Liver (tissue), 9 donors: Measurements from ENCODE around the gene MYOM1. TPM values are rescaled to one million over a fixed set of nuclear protein-coding genes. Genes with fewer than 3 reads are reported as not detected.

ENCODE experiments used
- DNase-seq: peaks from one replicate; pipeline ENCODE4 v3.0.0-alpha.2; 2017; ENCODE audit warnings: low spot score
- H3K27ac ChIP-seq, 2 donors: one replicate each; pipeline ENCODE4 v1.7.0; 2013; ENCODE audit warnings: inconsistent platforms in 2 of 2, low read length in 2 of 2, control low read depth in 1 of 2, low read depth in 1 of 2, mild to moderate bottlenecking in 1 of 2
- H3K27me3 ChIP-seq, 4 donors: one replicate each; pipeline versions ENCODE4 v1.6.1 to v1.7.0; 2013; ENCODE audit warnings: low read length in 3 of 4, inconsistent platforms in 1 of 4, mild to moderate bottlenecking in 1 of 4, moderate library complexity in 1 of 4; ENCODE audit not compliant: control insufficient read depth in 4 of 4, insufficient read depth in 4 of 4
- H3K36me3 ChIP-seq, 4 donors: one replicate each; pipeline versions ENCODE4 v1.6.1 to v1.7.0; 2013; ENCODE audit warnings: low read length in 3 of 4, mild to moderate bottlenecking in 3 of 4, low read depth in 1 of 4, moderate library complexity in 1 of 4; ENCODE audit not compliant: control insufficient read depth in 4 of 4, insufficient read depth in 3 of 4
- H3K4me1 ChIP-seq, 4 donors: one replicate each; pipeline versions ENCODE4 v1.6.1 to v1.7.0; 2013; ENCODE audit warnings: low read length in 3 of 4, mild to moderate bottlenecking in 3 of 4, moderate library complexity in 1 of 4; ENCODE audit not compliant: control insufficient read depth in 4 of 4, insufficient read depth in 4 of 4
- H3K4me3 ChIP-seq, 3 donors: one replicate each; pipeline versions ENCODE4 v1.6.1 to v1.7.0; 2013; ENCODE audit warnings: low read length in 3 of 3, control low read depth in 1 of 3, low read depth in 1 of 3, mild to moderate bottlenecking in 1 of 3
- H3K9ac ChIP-seq, 2 donors: one replicate each; pipeline ENCODE4 v1.7.0; 2013; ENCODE audit warnings: low read length in 2 of 2, mild to moderate bottlenecking in 2 of 2, moderate library complexity in 2 of 2, control low read depth in 1 of 2, low read depth in 1 of 2
- H3K9me3 ChIP-seq, 4 donors: one replicate each; pipeline versions ENCODE4 v1.6.1 to v1.7.0; 2013; ENCODE audit warnings: low read length in 3 of 4; ENCODE audit not compliant: control insufficient read depth in 4 of 4
- EGR1 ChIP-seq, 2 donors: IDR thresholded peaks; 2 replicates each; pipeline ENCODE4 v1.6.1; 2016 to 2018; ENCODE audit warnings: antibody characterized with exemption in 2 of 2, low read depth in 2 of 2
- FOXA1 ChIP-seq: IDR thresholded peaks from 2 replicates; pipeline ENCODE4 v1.6.1; 2016; ENCODE audit warnings: antibody characterized with exemption
- GABPA ChIP-seq, 2 donors: IDR thresholded peaks in 1 of 2; conservative IDR thresholded peaks in 1 of 2; 2 replicates each; pipeline ENCODE4 v1.6.1; 2016; ENCODE audit warnings: antibody characterized with exemption in 2 of 2, mild to moderate bottlenecking in 1 of 2, moderate library complexity in 1 of 2
- HNF4A ChIP-seq, 2 donors: conservative IDR thresholded peaks; 2 replicates each; pipeline ENCODE4 v1.6.1; 2016; ENCODE audit warnings: antibody characterized with exemption in 2 of 2, mild to moderate bottlenecking in 2 of 2
- JUND ChIP-seq, 2 donors: IDR thresholded peaks; 2 replicates each; pipeline ENCODE4 v1.6.1; 2016; ENCODE audit warnings: antibody characterized with exemption in 2 of 2
- RAD21 ChIP-seq, 2 donors: IDR thresholded peaks; 2 replicates each; pipeline ENCODE4 v1.6.1; 2016; ENCODE audit warnings: antibody characterized with exemption in 2 of 2, mild to moderate bottlenecking in 2 of 2
- RXRA ChIP-seq, 2 donors: IDR thresholded peaks; 2 replicates each; pipeline ENCODE4 v1.6.1; 2017 to 2018; ENCODE audit warnings: antibody characterized with exemption in 2 of 2, mild to moderate bottlenecking in 1 of 2
- SP1 ChIP-seq: IDR thresholded peaks from 2 replicates; pipeline ENCODE4 v1.6.1; 2018; ENCODE audit warnings: antibody characterized with exemption, mild to moderate bottlenecking
- YY1 ChIP-seq: IDR thresholded peaks from 2 replicates; pipeline ENCODE4 v1.6.1; 2016; ENCODE audit warnings: antibody characterized with exemption, mild to moderate bottlenecking
- ZBTB33 ChIP-seq: IDR thresholded peaks from 2 replicates; pipeline ENCODE4 v1.6.1; 2016; ENCODE audit warnings: antibody characterized with exemption
- WGBS: extraction: QIAGEN DNeasy Blood & Tissue Kit; methylation state at CpG from one replicate; pipeline ENCODE4 v1.1.7; 2013; 5-methylcytosine and 5-hydroxymethylcytosine counted together
- polyA plus RNA-seq, 2 donors: library from polyadenylated mRNA; stranded (reverse) in 1 of 2; unstranded in 1 of 2; fragments of 200-250 nt in 1 of 2; fragments of >200 nt in 1 of 2; fragmentation: Nextera tagmentation in 1 of 2; extraction: Ambion mirVana in 1 of 2; gene quantifications; one replicate each; pipeline versions ENCODE4 v1.2.1 to v1.2.3, GENCODE V29; 2013 to 2015
- total RNA-seq, 2 donors: library from RNA; depleted of rRNA; stranded (reverse); fragments of >200 nt; gene quantifications; one replicate each; pipeline ENCODE4 v1.2.3, GENCODE V29; 2014
- TF ChIP-seq, protein P1 (sequence below): IDR thresholded peaks from 2 replicates; pipeline ENCODE4 v1.6.1; 2016; ENCODE audit warnings: antibody characterized with exemption, mild to moderate bottlenecking
- donor health status: healthy.
- donor health status: healthy.
- donor health status: healthy.
- donor health status: healthy.
- donor health status: healthy.

The MYOM1 gene
- total and polyA plus RNA-seq, 4 donors, result 10.1 to 48.4 (median 21.3) TPM

GRCh38 chr18:3184275-3184963 is 35.3 kb downstream of the MYOM1 start:
- WGBS, result 43% methylated on average over 6 of the region's 6 CpGs
- Histone ChIP-seq H3K9ac (no peak overlapping the region), H3K27ac (peak overlapping the region; percentile 59 to 64), H3K36me3 (peaks cover 0 to 4% (median 2%) of the 10 kb centered on the region in 4 donors), H3K4me1 (peaks cover 1 to 16% (median 10%) of the 10 kb centered on the region in 4 donors), H3K4me3 (no peak overlapping the region), H3K27me3 (no peaks in the 10 kb centered on the region), H3K9me3 (no peaks in the 10 kb centered on the region)
- TF ChIP-seq RXRA (IDR thresholded peaks at IDR 0.05) (peak; percentile 26 to 74), YY1 (peak; percentile 27), SP1 (peak; percentile 30), HNF4A (conservative IDR thresholded peaks at IDR 0.05) (peak; percentile 17 to 65), GABPA (IDR thresholded peaks at IDR 0.05 in 1 of 2, conservative IDR thresholded peaks at IDR 0.05 in 1 of 2) (no peak), JUND (IDR thresholded peaks at IDR 0.05) (peak in 1 of 2 donors; percentile 11)
- DNase-seq, result no peak

- TF ChIP-seq RAD21 (IDR thresholded peaks at IDR 0.05), result no peak
- no peak for TF ChIP-seq ZBTB33
- TF ChIP-seq JUND (IDR thresholded peaks at IDR 0.05), result no peak
- no peak for TF ChIP-seq RXRA (IDR thresholded peaks at IDR 0.05)
- TF ChIP-seq SP1, result no peak
- TF ChIP-seq, protein P1, sequence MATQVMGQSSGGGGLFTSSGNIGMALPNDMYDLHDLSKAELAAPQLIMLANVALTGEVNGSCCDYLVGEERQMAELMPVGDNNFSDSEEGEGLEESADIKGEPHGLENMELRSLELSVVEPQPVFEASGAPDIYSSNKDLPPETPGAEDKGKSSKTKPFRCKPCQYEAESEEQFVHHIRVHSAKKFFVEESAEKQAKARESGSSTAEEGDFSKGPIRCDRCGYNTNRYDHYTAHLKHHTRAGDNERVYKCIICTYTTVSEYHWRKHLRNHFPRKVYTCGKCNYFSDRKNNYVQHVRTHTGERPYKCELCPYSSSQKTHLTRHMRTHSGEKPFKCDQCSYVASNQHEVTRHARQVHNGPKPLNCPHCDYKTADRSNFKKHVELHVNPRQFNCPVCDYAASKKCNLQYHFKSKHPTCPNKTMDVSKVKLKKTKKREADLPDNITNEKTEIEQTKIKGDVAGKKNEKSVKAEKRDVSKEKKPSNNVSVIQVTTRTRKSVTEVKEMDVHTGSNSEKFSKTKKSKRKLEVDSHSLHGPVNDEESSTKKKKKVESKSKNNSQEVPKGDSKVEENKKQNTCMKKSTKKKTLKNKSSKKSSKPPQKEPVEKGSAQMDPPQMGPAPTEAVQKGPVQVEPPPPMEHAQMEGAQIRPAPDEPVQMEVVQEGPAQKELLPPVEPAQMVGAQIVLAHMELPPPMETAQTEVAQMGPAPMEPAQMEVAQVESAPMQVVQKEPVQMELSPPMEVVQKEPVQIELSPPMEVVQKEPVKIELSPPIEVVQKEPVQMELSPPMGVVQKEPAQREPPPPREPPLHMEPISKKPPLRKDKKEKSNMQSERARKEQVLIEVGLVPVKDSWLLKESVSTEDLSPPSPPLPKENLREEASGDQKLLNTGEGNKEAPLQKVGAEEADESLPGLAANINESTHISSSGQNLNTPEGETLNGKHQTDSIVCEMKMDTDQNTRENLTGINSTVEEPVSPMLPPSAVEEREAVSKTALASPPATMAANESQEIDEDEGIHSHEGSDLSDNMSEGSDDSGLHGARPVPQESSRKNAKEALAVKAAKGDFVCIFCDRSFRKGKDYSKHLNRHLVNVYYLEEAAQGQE, result no peak
- TF ChIP-seq FOXA1, result no peak
- no peaks in the 10 kb centered on the region for H3K27me3 ChIP-seq
- DNase-seq, result no peak
- H3K4me3 ChIP-seq, result no peak overlapping the region
- WGBS, result 96% methylated on average over 15 of the region's 15 CpGs
- H3K9me3 ChIP-seq, result no peaks in the 10 kb centered on the region
- no peak overlapping the region for H3K9ac ChIP-seq
- H3K27ac ChIP-seq, result no peak overlapping the region
- H3K4me1 ChIP-seq, result peaks cover 1 to 16% (median 10%) of the 10 kb centered on the region in 4 donors
- peaks cover 0 to 3% (median 1%) of the 10 kb centered on the region in 4 donors for H3K36me3 ChIP-seq
Measured at GRCh38 chr18:3183103-3183717, 36.6 kb downstream of the MYOM1 start.

GRCh38 chr18:3180325-3180724 is 39.4 kb downstream of the MYOM1 start:
- H3K9me3 ChIP-seq, result no peaks in the 10 kb centered on the region
- H3K27me3 ChIP-seq, result no peaks in the 10 kb centered on the region
- H3K4me3 ChIP-seq, result no peak overlapping the region
- H3K9ac ChIP-seq, result no peak overlapping the region
- no peak overlapping the region for H3K27ac ChIP-seq
- no peaks in the 10 kb centered on the region for H3K36me3 ChIP-seq
- 91% methylated on average over 2 of the region's 2 CpGs for WGBS
- no peak for DNase-seq
- TF ChIP-seq, protein P1, result no peak
- TF ChIP-seq HNF4A (conservative IDR thresholded peaks at IDR 0.05), result no peak
- no peak for TF ChIP-seq JUND (IDR thresholded peaks at IDR 0.05)
- TF ChIP-seq EGR1 (IDR thresholded peaks at IDR 0.05; ENCODE audit: low read depth in 2 of 2), result no peak
- H3K4me1 ChIP-seq, result peaks cover 1 to 16% (median 12%) of the 10 kb centered on the region in 4 donors
